Activated naive CD4-positive, alpha-beta T cell treated with Interleukin-2 at 50 U/mL for 16 hours (primary cell): ENCODE results near the gene TMSB15C.
"Not testable (repeated sequence)": the region's sequence is repeated elsewhere in the genome, so short reads cannot be mapped to it uniquely, and the experiment has no call there.

Experiments used
- DNase-seq: peaks from one replicate; pipeline ENCODE4 v3.0.0-alpha.2; 2020

The TMSB15C gene

DNA sequence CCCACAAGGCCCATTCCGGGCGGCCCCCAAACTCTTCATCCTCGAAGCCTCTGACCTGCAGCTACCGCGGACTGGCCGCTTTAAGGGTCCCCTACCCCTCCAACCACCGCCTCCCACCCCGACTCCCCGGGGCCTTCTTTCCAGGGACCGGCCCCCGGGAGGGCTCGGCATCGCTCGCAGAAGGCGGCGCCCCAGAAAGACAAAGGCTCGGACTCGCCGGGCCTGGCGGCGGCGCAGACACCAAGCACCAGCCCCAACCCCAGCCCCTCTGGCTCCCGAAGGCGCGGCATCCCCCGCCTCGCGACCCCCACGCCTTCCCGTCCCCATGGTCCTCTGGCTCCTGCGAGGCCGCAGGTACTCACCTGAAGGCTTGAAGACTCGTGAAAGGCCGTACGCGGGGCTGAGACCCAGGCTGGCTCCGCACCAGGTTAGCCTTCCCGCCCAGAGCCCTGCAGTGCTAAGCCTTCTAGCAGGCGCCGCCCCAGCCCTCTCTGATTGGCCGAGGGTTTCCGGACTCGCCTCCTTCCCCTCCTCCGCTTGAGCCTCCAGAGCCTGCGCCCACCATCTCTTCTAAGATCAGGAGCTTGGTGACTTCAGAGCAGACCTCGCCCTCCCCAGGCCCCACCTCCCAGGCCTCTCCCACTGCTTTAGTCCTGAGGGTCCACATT lies at the start of gene TMSB15C:
TMSB15C (minus strand) TSS at position 459 of the 668 bp plus-strand sequence.
- not testable (repeated sequence) for DNase-seq

DNA sequence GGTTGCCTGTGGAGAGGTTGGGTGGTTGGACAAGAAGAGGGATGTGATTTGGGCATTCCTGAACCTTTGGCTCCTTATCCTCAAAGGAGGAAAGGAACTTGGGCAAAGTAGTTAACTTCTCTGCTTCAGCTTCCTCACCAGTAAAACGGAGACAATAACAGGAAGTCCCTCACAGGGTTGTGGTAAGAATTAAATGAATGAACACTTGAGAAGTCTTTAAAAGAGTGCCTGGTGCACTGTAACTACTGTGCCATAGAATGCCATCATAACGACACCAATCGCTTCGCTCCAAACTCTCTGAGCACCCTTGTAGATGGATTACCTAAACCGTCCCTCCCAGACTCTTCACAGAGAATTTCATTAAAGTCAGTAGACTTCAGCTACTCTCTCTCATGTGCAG lies 46.8 kb upstream of the TMSB15C start:
- no peak for DNase-seq

GRCh38 chrX:104118765-104119164 lies 42.7 kb upstream of the TMSB15C start:
- no peak for DNase-seq

DNA sequence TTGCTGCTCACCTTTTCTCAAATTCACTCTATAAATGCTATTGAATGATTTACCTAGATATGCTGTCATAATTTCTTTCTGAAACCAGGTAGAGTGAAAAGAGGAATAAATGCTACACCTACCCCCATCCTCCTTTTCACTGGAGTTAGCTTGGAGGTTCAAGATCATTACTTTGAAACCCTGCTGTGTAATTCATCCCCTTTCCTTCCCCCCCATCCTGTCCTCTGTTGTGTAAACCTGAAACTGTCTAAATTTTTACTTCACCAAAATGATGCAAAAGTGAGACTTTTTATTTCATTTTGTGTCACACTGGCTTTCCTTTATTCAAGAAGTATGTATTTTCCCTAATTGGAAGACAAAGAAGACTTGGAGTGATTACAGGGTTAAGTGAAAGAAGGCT lies 41.7 kb upstream of the TMSB15C start:
- no peak for DNase-seq

DNA sequence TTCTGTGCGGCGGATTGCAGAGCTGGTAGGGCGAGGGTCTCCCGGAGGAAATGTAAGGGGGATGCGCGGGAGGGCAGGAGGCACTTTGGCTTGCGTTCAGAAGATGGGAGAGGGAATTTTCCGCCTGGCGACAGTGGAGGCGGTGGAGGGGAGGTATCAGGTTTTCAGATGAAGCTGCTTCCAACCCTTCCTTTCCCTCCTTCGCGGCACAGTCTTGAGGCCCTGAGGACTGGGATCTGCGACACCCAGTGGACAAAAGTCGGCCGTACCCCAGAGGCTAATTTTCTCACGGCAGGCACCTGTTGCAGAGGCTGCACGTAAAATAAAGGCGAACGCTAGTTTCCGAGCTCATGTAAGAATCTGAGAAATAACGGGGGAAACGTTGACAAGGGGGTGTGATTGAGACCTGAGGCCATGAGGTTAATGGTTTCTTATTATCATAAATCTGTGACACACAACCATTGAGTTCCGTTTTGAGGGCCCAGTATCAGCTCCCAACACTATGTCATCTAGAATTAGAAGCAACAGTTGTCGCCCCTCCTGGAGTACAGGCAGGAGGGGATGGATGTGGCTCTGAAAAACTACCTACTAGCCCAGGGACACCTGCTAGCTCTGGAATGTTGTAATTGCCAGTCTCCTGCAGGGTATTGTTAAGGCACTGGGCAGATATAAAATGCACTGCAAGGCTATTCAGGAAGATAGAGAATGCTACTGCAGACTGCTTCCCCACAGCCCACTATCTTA lies 37.4 kb upstream of the TMSB15C start:
- DNase-seq, result peak; percentile 56

DNA sequence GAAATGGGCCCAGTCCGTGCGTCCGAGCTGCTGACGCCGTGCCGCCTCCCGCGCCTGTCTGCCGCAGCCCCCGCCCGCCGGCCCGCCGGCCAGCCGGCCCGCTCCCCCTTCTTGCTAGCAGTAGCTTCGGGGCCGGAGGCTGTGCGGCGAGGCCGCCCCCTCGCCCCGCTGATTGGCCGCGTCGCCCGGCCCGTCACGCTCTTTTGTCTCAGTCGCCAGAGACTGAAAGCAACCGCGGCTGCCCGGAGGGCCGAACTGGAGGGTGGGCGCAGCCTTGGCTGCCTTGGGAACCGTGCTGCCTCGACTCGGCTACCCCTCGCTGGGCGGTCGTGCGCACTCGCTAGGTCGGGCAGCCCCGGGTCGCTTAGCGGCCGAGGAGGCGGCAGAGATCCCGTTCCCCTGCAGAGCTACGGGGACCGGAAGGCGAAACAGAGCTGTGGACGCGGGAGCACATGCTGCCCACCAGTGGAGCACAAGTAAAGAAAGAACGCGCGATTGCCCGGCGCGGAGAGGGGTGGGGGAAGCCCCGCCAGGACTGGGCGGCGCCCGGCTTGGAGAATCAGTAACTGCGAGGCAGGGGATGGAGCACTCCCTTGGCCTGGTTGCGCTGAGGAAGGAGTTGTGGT lies 36.4 kb upstream of the TMSB15C start, which contains the start of gene ZCCHC18:
ZCCHC18 (plus strand) TSS at position 198 of the 626 bp plus-strand sequence. CDS start 1,589 bp downstream, outside the sequence.
- peak; percentile 39 for DNase-seq

DNA sequence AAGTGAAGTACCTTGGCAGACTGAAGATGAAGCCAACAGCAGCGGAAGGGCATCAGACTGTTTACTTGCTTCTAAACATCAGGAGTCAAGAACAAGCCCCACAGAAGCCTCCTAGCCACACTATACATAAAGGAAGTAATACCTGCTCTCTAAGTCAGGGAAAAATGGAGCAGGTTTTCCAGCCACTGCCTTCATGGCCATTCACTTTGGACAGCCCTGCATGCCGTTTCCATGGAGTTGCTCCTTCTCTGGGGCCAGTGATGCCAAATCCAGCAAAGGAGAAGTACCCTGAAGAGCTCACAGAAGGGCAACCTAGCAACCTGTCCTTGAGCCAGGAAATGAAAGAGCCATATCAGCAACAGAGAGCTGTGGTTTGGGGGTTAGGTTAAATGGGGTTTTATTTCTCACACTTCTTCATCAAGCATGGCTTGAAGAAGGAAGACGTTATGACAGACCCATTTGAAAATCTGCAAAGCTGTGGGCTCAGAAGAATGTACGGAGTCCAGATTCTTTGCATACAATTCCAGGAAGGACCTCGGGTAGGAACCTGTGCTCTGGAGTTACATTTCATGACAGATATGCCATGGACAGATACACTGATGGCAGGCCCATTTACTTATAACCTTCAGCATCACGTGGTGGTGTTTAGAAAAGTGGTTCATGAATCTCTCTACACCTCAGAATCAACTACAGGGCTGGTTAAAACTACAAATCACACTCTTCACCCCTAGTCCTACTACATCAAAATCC lies 34.6 kb upstream of the TMSB15C start:
- not testable (repeated sequence) for DNase-seq

GRCh38 chrX:104108955-104109354 lies 32.9 kb upstream of the TMSB15C start:
- no peak for DNase-seq

DNA sequence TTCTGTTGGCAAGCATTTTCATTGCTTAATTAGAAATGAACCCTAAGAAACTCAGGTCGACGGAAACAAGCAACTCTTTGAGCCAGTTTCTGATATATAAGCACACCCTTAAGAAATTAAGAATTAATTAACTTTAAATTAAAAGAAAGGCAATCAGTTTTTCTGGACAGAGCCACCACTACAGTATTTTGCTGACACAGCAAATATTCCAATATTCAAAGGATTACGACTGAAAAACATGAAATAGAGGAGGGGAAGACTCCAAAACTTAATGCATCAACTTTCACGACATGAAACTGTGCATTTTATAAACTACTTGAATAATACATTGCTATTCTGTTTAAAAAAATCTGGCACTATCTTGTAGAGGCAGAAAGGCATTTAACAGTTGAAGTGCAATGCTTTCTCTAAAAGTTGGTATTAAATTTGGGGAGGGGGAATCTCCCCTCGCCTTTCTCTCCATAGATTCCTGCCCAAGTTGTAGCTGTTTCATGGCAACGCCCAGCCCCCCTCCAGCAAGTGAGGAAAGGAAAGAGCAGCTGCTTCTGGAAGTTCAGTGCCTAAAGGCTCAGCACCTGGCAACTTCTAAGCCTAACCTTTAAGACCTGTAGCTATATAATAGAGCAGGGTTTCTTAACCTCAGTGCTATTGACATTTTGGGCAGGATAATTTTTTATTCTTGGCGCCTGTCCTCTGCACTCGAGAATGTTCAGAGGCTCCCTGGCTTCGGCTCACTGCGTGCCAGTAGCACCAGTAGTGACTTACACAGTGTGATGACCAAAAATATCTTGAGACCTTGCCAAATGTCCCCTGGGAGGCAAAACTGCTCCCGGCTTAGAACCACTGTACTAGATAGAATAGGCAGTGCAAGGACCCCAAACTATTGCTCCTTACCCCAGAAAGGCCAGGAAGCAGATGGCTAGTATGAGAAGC lies 29.6 kb upstream of the TMSB15C start:
- no peak for DNase-seq

DNA sequence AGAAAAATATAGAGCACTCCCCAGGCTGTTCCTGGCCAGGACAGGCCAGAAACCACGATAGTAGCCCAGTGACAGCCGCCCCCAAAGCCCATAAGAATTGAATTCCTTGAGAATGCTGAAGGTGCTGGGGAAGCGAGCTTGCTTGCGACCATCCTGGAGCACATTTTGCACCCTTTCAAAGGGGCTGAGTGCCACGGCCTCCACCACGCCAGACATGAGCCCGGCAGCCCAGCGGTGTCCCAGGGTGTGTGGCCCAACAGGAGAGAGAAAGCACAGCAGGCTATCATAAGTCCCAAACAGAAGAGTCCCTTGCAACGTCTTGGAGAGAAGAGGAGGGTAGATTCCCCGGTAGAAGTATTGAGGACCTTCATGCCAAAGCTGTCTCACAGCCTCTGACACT lies 28.6 kb upstream of the TMSB15C start:
- no peak for DNase-seq

DNA sequence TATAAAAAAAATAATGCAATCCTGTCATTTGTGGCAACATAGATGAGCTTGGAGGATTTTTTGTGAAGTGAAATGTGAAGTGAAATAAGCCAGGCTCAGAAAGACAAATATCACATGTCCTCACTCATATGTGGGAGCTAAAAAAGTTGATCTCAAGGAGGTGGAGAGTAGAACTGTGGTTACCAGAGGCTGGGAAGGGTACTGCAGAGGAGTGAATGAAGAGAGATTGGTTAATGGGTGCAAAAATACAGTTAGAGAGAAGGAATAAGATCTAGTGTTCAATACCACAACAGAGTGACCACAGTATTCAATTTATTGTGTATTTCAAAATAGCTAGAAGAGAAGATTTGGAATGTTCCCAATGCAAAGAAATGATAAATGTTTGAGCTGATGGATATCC lies 22.9 kb upstream of the TMSB15C start:
- DNase-seq, result no peak

GRCh38 chrX:104098151-104098808 lies 22.2 kb upstream of the TMSB15C start:
- peak; percentile 37 for DNase-seq

DNA sequence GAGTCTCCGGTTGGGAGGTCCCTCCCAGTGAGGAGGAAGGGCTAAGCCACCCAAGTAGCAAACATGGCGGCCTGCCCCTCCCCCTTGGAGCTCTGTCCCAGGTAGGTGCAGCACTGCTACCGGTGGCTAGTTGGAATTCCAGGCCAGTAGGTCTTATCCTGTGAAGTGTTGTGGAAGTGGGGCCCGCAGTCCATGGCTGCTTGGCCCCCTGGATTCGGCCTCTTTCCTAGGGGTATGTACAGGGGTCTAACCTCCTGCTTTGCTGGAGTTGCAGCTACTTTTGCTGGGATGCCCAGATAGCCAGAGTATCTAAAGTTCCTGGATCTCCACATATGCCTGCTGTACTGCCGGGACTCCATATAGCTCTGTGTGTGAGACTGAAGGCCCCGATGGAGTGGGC lies 9.9 kb upstream of the TMSB15C start:
- DNase-seq, result no peak

DNA sequence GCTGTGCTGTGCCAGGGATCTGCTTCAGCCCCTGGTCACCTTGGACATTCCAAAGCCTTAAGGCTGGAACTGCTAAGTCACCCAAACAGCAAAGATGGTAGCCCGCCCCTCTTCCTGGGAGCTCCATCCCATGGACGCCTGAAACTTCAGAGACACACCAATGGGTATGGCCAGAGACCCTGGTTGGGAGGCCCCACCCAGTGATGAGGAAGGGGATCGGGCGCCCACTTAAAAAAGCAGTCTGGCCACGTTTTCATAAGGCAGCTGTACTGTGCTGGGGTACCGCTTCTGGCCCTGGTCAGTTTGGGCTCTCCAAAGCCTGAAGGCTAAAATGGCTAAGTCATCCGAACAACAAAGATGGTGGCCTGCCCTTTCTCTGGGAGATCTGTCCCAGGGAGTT lies 9.4 kb upstream of the TMSB15C start:
- no peak for DNase-seq

DNA sequence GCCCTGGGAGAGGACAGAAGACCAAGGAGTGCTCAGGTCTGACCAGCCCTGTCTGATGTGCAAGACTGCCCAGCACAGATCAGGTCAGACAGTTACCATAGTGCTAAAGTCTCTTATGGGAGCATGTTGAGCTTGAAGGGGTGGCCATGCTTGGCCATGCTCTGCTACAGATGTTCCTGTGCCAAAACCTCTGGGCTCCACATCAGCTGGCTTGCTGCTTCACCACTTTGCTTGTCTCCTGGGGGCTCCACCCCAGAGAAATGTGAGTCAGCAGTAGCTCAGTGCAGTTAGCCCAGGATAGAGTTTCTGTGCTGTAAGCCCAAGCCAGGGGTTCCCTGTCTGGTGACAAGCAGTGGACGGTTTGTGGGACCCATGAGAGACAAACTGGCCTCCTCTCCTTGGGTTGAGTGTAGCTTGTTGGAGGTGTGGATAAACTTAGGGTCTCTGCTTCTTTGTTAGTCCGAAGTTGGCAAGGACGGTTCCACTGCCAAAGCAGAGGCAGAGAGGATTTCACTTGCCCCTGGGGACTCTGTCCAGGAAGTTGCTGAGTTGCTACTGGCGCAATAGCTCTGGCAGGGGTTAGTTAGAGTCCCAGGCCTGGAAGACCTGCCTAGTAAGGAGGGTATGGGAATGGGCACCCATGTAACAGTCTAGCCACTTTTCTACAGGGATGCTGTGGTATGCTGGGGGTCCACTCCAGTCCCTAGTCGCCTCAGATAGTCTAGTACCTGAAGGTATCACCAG lies 8.7 kb upstream of the TMSB15C start:
- DNase-seq, result no peak

GRCh38 chrX:104084063-104084462 lies 8.0 kb upstream of the TMSB15C start:
- no peak for DNase-seq

GRCh38 chrX:104077854-104078253 lies 1.8 kb upstream of the TMSB15C start:
- DNase-seq, result not testable (repeated sequence)

GRCh38 chrX:104062636-104063035 lies 13.4 kb downstream of the TMSB15C start:
- DNase-seq, result not testable (repeated sequence)

GRCh38 chrX:104054956-104055355 lies 21.1 kb downstream of the TMSB15C start:
- not testable (repeated sequence) for DNase-seq

GRCh38 chrX:104047171-104047570 lies 28.9 kb downstream of the TMSB15C start:
- DNase-seq, result no peak

DNA sequence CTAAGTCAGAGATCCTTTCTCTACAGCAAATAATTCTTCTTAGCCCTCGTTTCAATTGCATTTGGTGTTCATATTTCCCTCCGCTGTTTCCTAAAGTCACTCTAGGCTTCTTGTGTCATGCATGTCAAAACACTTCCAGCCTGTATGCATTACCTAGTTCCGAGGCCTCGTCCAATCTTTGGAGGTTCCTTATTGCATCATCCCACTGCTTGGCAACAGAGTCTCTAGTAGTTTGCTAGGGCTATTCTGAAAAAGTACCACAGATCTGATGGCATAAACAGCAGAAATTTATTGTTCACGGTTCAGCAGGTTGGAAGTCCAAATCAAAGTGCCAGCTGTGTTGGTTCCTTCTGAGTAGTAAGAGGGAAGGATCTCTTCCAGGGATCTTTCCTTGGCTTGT lies 30.4 kb downstream of the TMSB15C start:
- DNase-seq, result no peak
